Cardiac ventricle fibroblast (primary cell): ENCODE measurements around the gene ACER3. TPM values are rescaled to one million over a fixed set of nuclear protein-coding genes. Genes with fewer than 3 reads are reported as not detected.

Experiments
- total RNA-seq: library from RNA; depleted of rRNA; stranded (reverse); fragments of >200 nt; gene quantifications from 2 replicates; pipeline ENCODE4 v1.2.3, GENCODE V29; 2015

Gene ACER3
- total RNA-seq, result 5.7 and 12.7 TPM in 2 replicates

GRCh38 chr11:76860539-76861475, at the start of gene ACER3:
Gene ACER3, plus strand, starts transcription at chr11:76860918. Its CDS starts 59 bp downstream, at chr11:76860977.

DNA sequence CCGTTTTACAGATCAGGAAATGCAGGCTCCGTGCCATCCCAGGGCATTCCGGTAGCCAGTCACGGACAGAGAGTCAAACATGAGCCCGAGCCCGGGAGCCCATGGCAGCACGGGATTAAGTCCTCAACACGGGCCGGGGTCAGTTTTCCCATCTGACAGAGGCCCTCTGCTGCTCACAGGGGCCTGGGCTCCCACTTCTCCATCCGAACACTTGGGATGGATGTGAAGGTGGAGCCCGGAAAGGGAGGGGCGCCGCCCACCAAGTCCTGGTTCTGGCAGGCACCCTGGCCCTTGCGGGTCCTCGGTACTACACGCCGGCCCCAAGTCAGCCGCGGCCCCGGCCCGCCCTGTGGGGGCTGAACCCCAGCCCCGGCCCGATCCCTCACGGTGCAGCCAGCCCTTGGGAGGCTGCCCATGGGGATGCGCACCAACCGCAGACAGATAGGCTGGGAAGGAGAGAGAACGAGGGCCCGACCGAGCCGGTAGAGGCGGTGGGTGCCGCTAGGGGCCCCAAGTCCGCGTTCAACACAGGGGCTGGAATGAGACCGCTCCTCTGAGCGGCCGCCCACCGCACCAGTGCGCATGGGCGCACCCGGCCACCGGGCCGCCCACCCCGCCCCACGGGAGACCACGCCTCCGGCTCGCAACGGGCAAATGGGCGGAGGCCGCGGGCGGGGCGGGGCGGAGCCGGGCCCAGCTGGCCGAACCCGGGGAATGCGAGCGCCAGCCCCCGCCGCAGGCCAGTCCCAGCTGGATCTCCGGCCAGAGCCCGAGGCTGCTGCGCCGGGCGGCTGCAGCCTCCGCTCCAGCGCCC, 205.7 kb downstream of the ACER3 start, which contains the start of gene CAPN5:
Gene CAPN5 (plus strand): TSS at position 743 of the 814 bp plus-strand sequence. CDS start 17,916 bp downstream, outside the sequence.

Other genes with a start within 250 kb of the ACER3 start
- 53.3 and 59.0 TPM in 2 replicates for gene LRRC32, start 190.2 kb upstream of the ACER3 start, total RNA-seq
- 31.8 and 36.8 TPM in 2 replicates for gene TSKU, start 77.6 kb upstream of the ACER3 start, total RNA-seq
- gene B3GNT6, start 173.5 kb downstream of the ACER3 start, total RNA-seq, result not detected in 2 replicates
- 26.6 and 31.7 TPM in 2 replicates for gene CAPN5, start 206.1 kb downstream of the ACER3 start, total RNA-seq
- not detected in 2 replicates for gene OMP, start 241.9 kb downstream of the ACER3 start, total RNA-seq